SK-N-SH (cell line): ENCODE data around the gene TMEM179.

Source experiments
- CHD2 ChIP-seq: fragments of 150-350 bp; IDR thresholded peaks from 2 replicates; pipeline ENCODE4 v1.6.1; 2018; ENCODE audit warnings: low read length; ENCODE audit not compliant: partially characterized antibody
- EZH2phosphoT487 ChIP-seq: fragments of 200-600 bp; sonication (generic); IDR thresholded peaks from 2 replicates; pipeline ENCODE4 v1.6.1; 2017; ENCODE audit warnings: low read depth, mixed run types, mild to moderate bottlenecking, antibody characterized with exemption, moderate library complexity, borderline replicate concordance
- GABPA ChIP-seq: IDR thresholded peaks from 2 replicates; pipeline ENCODE4 v1.4.0; 2012; ENCODE audit warnings: low read depth, mild to moderate bottlenecking
- RXRA ChIP-seq: IDR thresholded peaks from 2 replicates; pipeline ENCODE4 v1.4.0; 2012; ENCODE audit warnings: low read depth, mild to moderate bottlenecking, borderline replicate concordance
- TF ChIP-seq, protein P1 (sequence below): fragments of 150-350 bp; IDR thresholded peaks from 2 replicates; pipeline ENCODE4 v1.6.1; 2017; ENCODE audit warnings: antibody characterized with exemption, low read length, low read depth, borderline replicate concordance
- TF ChIP-seq, protein P2 (sequence below): fragments of 200-600 bp; sonication (generic); IDR thresholded peaks from 2 replicates; pipeline ENCODE4 v1.6.1; 2017; ENCODE audit warnings: antibody characterized with exemption, mild to moderate bottlenecking, moderate library complexity
- TF ChIP-seq, protein P3 (sequence below): IDR thresholded peaks from 2 replicates; pipeline ENCODE4 v1.4.0; 2012; ENCODE audit warnings: low read depth, borderline replicate concordance
- TF ChIP-seq, protein P4 (sequence below): IDR thresholded peaks from 2 replicates; pipeline ENCODE4 v1.6.1; 2012; ENCODE audit warnings: mild to moderate bottlenecking, low read depth, low read length, moderate library complexity

DNA sequence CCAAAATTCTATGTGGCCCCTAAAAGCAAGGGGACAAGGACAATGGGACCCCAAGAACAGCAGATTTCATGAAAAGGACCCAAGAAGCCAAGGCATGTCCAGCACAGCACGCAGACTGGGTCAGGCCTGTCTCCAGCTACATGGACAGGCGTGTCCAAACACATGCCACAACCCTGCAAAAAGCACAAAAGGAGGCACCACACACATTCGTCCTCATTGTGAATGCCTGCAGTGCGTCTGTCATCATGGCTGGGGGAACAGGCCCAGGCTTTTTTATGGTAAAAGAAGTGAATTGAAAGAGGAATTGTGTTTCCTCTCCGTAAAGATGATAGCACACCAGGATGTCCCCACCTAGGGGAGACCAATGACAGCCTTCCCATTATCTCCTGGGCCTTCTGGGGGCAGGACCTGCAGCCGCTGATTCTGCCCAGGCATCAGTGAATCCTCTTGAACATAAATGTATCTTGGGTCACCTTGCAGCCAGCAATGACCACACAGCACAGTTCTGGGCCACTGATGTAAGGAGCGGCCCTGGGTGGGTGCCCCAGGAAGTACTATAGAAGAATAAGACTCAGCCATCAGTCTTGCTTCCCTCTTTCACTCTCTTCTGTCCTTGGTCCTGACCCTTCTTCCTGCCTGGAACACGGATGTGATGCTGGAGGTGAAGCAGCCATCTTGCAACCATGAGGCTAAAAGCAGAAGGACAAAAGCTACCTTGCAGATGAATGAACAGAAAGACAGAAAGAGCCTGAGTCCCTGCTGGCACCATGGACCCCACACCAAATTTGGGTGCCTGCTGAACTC lies 54.8 kb downstream of the TMEM179 start:
- no peak for TF ChIP-seq GABPA
- TF ChIP-seq, protein P1, sequence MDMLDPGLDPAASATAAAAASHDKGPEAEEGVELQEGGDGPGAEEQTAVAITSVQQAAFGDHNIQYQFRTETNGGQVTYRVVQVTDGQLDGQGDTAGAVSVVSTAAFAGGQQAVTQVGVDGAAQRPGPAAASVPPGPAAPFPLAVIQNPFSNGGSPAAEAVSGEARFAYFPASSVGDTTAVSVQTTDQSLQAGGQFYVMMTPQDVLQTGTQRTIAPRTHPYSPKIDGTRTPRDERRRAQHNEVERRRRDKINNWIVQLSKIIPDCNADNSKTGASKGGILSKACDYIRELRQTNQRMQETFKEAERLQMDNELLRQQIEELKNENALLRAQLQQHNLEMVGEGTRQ = no peak
- TF ChIP-seq, protein P2, sequence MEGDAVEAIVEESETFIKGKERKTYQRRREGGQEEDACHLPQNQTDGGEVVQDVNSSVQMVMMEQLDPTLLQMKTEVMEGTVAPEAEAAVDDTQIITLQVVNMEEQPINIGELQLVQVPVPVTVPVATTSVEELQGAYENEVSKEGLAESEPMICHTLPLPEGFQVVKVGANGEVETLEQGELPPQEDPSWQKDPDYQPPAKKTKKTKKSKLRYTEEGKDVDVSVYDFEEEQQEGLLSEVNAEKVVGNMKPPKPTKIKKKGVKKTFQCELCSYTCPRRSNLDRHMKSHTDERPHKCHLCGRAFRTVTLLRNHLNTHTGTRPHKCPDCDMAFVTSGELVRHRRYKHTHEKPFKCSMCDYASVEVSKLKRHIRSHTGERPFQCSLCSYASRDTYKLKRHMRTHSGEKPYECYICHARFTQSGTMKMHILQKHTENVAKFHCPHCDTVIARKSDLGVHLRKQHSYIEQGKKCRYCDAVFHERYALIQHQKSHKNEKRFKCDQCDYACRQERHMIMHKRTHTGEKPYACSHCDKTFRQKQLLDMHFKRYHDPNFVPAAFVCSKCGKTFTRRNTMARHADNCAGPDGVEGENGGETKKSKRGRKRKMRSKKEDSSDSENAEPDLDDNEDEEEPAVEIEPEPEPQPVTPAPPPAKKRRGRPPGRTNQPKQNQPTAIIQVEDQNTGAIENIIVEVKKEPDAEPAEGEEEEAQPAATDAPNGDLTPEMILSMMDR = no peak
- TF ChIP-seq, protein P3, sequence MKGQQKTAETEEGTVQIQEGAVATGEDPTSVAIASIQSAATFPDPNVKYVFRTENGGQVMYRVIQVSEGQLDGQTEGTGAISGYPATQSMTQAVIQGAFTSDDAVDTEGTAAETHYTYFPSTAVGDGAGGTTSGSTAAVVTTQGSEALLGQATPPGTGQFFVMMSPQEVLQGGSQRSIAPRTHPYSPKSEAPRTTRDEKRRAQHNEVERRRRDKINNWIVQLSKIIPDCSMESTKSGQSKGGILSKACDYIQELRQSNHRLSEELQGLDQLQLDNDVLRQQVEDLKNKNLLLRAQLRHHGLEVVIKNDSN = no peak
- no peak for TF ChIP-seq CHD2
- no peak for TF ChIP-seq RXRA
- no peak for TF ChIP-seq EZH2phosphoT487
- TF ChIP-seq, protein P4, sequence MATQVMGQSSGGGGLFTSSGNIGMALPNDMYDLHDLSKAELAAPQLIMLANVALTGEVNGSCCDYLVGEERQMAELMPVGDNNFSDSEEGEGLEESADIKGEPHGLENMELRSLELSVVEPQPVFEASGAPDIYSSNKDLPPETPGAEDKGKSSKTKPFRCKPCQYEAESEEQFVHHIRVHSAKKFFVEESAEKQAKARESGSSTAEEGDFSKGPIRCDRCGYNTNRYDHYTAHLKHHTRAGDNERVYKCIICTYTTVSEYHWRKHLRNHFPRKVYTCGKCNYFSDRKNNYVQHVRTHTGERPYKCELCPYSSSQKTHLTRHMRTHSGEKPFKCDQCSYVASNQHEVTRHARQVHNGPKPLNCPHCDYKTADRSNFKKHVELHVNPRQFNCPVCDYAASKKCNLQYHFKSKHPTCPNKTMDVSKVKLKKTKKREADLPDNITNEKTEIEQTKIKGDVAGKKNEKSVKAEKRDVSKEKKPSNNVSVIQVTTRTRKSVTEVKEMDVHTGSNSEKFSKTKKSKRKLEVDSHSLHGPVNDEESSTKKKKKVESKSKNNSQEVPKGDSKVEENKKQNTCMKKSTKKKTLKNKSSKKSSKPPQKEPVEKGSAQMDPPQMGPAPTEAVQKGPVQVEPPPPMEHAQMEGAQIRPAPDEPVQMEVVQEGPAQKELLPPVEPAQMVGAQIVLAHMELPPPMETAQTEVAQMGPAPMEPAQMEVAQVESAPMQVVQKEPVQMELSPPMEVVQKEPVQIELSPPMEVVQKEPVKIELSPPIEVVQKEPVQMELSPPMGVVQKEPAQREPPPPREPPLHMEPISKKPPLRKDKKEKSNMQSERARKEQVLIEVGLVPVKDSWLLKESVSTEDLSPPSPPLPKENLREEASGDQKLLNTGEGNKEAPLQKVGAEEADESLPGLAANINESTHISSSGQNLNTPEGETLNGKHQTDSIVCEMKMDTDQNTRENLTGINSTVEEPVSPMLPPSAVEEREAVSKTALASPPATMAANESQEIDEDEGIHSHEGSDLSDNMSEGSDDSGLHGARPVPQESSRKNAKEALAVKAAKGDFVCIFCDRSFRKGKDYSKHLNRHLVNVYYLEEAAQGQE = peak; percentile 45; the same call in 1 of the 2 replicates
